Upper lobe of left lung (tissue), 6 donors: ENCODE results near the gene MAGEC1. TPM values are rescaled to one million over a fixed set of nuclear protein-coding genes. Genes with fewer than 3 reads are reported as not detected.
A peak's percentile ranks its signal among the peaks of the same experiment; 100 is the strongest.

Experiments used
- ATAC-seq, 2 donors: fragments of 200-7000 bp; cut with Tn5 transposase; one replicate each; pipeline ENCODE4 v1.9.1; 2022; ENCODE audit warnings: mild to moderate bottlenecking in 2 of 2, moderate library complexity in 2 of 2; ENCODE audit not compliant: low FRiP score in 2 of 2
- DNase-seq, 2 donors: peaks; one replicate each; pipeline ENCODE4 v3.0.0-alpha.2; 2019 to 2020
- H3K27ac ChIP-seq, 4 donors: fragments of 200-600 bp; sonication (generic); one replicate each; pipeline ENCODE4 v1.5.1; 2016 to 2019
- H3K27me3 ChIP-seq, 4 donors: fragments of 200-600 bp; sonication (generic); one replicate each; pipeline ENCODE4 v1.5.1; 2017 to 2019
- H3K36me3 ChIP-seq, 4 donors: fragments of 200-600 bp; sonication (generic); one replicate each; pipeline ENCODE4 v1.5.1; 2016 to 2019
- H3K4me1 ChIP-seq, 4 donors: fragments of 200-600 bp; sonication (generic); one replicate each; pipeline ENCODE4 v1.5.1; 2018 to 2019
- H3K4me3 ChIP-seq, 4 donors: fragments of 200-600 bp; sonication (generic); one replicate each; pipeline ENCODE4 v1.5.1; 2017 to 2019; ENCODE audit warnings: mild to moderate bottlenecking in 2 of 4, moderate library complexity in 1 of 4
- H3K9me3 ChIP-seq, 4 donors: fragments of 200-600 bp; sonication (generic); one replicate each; pipeline ENCODE4 v1.5.1; 2018 to 2019
- CTCF ChIP-seq, 6 experiments: fragments of 450-650 bp in 4 of 6; fragments of 200-600 bp in 2 of 6; sonication (generic) in 2 of 6; IDR thresholded peaks; one replicate each; pipeline ENCODE4 v1.5.1; 2016 to 2019; ENCODE audit warnings: antibody characterized with exemption in 6 of 6
- EP300 ChIP-seq, 4 donors: sonication (generic); formaldehyde crosslinking; IDR thresholded peaks; one replicate each; pipeline ENCODE4 v1.5.1; 2017; ENCODE audit warnings: antibody characterized with exemption in 4 of 4, control low read depth in 2 of 4
- POLR2A ChIP-seq, 4 donors: fragments of 450-650 bp; IDR thresholded peaks; one replicate each; pipeline ENCODE4 v1.5.1; 2016 to 2017; ENCODE audit warnings: antibody characterized with exemption in 4 of 4, mild to moderate bottlenecking in 2 of 4
- POLR2AphosphoS5 ChIP-seq, 2 donors: sonication (generic); formaldehyde crosslinking; IDR thresholded peaks; one replicate each; pipeline ENCODE4 v1.5.1; 2017; ENCODE audit warnings: antibody characterized with exemption in 2 of 2
- WGBS, 2 donors: methylation state at CpG; one replicate each; pipeline ENCODE4 v1.1.5; 2017 to 2018; 5-methylcytosine and 5-hydroxymethylcytosine counted together
- total RNA-seq, 6 donors: library from RNA; depleted of rRNA in 4 of 6; stranded (reverse); fragments of >200 nt in 4 of 6; gene quantifications; one replicate each; pipeline versions ENCODE4 v1.1.0 to v1.2.1, GENCODE V29; 2016 to 2021
- donor health status: DM: no; HTN: no; CAD: no; lungs with moderate emphysema.
- donor health status: DM: no; HTN: yes; CAD: no; lungs with severe emphysema.

MAGEC1 gene
- total RNA-seq, 6 donors from 2014 or later: 0.17 TPM; not detected in 5

- DNase-seq (no peak), ATAC-seq (no peak)
- H3K36me3 ChIP-seq: no peaks in the 10 kb centered on the region
- H3K27ac ChIP-seq: no peak overlapping the region
- no peaks in the 10 kb centered on the region for H3K4me1 ChIP-seq
- H3K9me3 ChIP-seq: no peaks in the 10 kb centered on the region
- TF ChIP-seq POLR2A (IDR thresholded peaks at IDR 0.05) (no peak), CTCF (IDR thresholded peaks at IDR 0.05) (no peak), POLR2AphosphoS5 (IDR thresholded peaks at IDR 0.05) (no peak), EP300 (IDR thresholded peaks at IDR 0.05) (no peak)
- no peak overlapping the region for H3K4me3 ChIP-seq
- WGBS, 2 donors: 90 to 92% methylated on average over 4 of the region's 4 CpGs
- no peaks in the 10 kb centered on the region for H3K27me3 ChIP-seq
Observed at GRCh38 chrX:141902366-141902765, 1.3 kb upstream of the MAGEC1 start.

GRCh38 chrX:141904262-141904661, 568 bp downstream of the MAGEC1 start:
- Histone ChIP-seq H3K4me3 (no peak overlapping the region), H3K27ac (no peak overlapping the region), H3K9me3 (no peaks in the 10 kb centered on the region), H3K27me3 (no peaks in the 10 kb centered on the region), H3K36me3 (no peaks in the 10 kb centered on the region), H3K4me1 (no peaks in the 10 kb centered on the region)
- TF ChIP-seq CTCF (IDR thresholded peaks at IDR 0.05) (no peak), POLR2A (IDR thresholded peaks at IDR 0.05) (no peak), POLR2AphosphoS5 (IDR thresholded peaks at IDR 0.05) (no peak), EP300 (IDR thresholded peaks at IDR 0.05) (no peak)
- DNase-seq: peak in 1 of 2 donors; percentile 10
- 82 to 100% methylated on average over 1 to 6 of the region's 6 CpGs for WGBS, 2 donors
- ATAC-seq: no peak

- Histone ChIP-seq H3K27ac (no peak overlapping the region), H3K4me3 (no peak overlapping the region), H3K36me3 (no peaks in the 10 kb centered on the region), H3K27me3 (no peaks in the 10 kb centered on the region), H3K4me1 (no peaks in the 10 kb centered on the region), H3K9me3 (no peaks in the 10 kb centered on the region)
- TF ChIP-seq POLR2AphosphoS5 (IDR thresholded peaks at IDR 0.05): no peak
- no peak for TF ChIP-seq EP300 (IDR thresholded peaks at IDR 0.05)
- ATAC-seq (no peak), DNase-seq (no peak)
- WGBS, 2 donors: 41 to 73% methylated on average over 3 of the region's 3 CpGs
Observed at GRCh38 chrX:141917801-141918200, 14.1 kb downstream of the MAGEC1 start.

GRCh38 chrX:141924293-141924692, 20.6 kb downstream of the MAGEC1 start:
- Histone ChIP-seq H3K4me1 (no peaks in the 10 kb centered on the region), H3K36me3 (no peaks in the 10 kb centered on the region), H3K9me3 (no peaks in the 10 kb centered on the region), H3K27ac (no peak overlapping the region), H3K27me3 (no peaks in the 10 kb centered on the region), H3K4me3 (no peak overlapping the region)
- TF ChIP-seq EP300 (IDR thresholded peaks at IDR 0.05) (no peak), POLR2AphosphoS5 (IDR thresholded peaks at IDR 0.05) (no peak)
- WGBS, 2 donors: 79 to 81% methylated on average over 2 of the region's 2 CpGs
- ATAC-seq (no peak), DNase-seq (no peak)

- H3K4me3 ChIP-seq: no peak overlapping the region
- H3K9me3 ChIP-seq: no peaks in the 10 kb centered on the region
- ATAC-seq (no peak), DNase-seq (no peak)
- no peaks in the 10 kb centered on the region for H3K27me3 ChIP-seq
- TF ChIP-seq POLR2AphosphoS5 (IDR thresholded peaks at IDR 0.05): no peak
- no peak for TF ChIP-seq CTCF (IDR thresholded peaks at IDR 0.05)
- TF ChIP-seq EP300 (IDR thresholded peaks at IDR 0.05): no peak
- no peak for TF ChIP-seq POLR2A (IDR thresholded peaks at IDR 0.05)
- H3K27ac ChIP-seq: no peak overlapping the region
- no peaks in the 10 kb centered on the region for H3K36me3 ChIP-seq
- H3K4me1 ChIP-seq: no peaks in the 10 kb centered on the region
- 50 to 60% methylated on average over 3 of the region's 3 CpGs for WGBS, 2 donors
Observed at GRCh38 chrX:141928432-141928831, 24.7 kb downstream of the MAGEC1 start.

- Histone ChIP-seq H3K9me3 (no peaks in the 10 kb centered on the region), H3K4me3 (no peak overlapping the region), H3K4me1 (no peaks in the 10 kb centered on the region), H3K27me3 (no peaks in the 10 kb centered on the region), H3K27ac (no peak overlapping the region), H3K36me3 (no peaks in the 10 kb centered on the region)
- WGBS, 2 donors: 50 to 71% methylated on average over 2 of the region's 2 CpGs
- no peak for ATAC-seq
- TF ChIP-seq EP300 (IDR thresholded peaks at IDR 0.05): no peak
- no peak for TF ChIP-seq POLR2AphosphoS5 (IDR thresholded peaks at IDR 0.05)
- TF ChIP-seq POLR2A (IDR thresholded peaks at IDR 0.05): no peak
- no peak for TF ChIP-seq CTCF (IDR thresholded peaks at IDR 0.05)
- DNase-seq: no peak
Observed at GRCh38 chrX:141934059-141934641, 30.5 kb downstream of the MAGEC1 start.
